ENCODE measurements around the gene VAV2.

DNA sequence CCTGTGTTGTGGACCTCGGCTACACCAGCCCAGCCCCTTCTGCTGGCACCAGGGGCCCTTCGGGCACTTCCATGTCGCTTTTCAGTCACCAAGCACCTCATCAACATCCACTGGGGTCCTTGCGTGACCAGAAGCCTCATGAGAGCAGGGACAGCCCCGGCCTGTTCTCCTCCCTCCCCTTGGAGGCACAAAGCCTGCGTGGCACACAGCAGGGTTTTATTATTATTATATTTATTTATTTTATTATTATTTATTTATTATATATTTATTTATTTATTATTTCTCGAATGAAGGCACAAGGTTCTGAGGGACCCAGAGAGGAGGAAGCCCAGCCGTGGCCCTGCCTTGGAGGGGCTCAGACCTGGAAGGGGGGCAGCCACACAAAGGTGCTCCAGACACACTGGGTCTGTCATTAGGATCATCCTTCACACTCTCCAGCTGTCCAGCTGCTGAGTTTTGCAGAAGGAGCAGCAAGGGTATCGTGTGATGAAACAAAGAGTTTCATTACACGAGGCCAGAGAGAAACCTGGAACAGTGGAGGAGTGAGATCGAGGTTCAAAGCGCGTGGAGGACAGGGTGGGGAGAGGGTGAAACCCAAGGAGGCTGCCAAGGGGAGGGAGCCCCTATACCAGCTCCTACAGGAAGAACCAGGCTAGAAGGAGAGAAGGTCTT is 5.2 kb downstream of the VAV2 start:
- TF ChIP-seq, protein P1, sequence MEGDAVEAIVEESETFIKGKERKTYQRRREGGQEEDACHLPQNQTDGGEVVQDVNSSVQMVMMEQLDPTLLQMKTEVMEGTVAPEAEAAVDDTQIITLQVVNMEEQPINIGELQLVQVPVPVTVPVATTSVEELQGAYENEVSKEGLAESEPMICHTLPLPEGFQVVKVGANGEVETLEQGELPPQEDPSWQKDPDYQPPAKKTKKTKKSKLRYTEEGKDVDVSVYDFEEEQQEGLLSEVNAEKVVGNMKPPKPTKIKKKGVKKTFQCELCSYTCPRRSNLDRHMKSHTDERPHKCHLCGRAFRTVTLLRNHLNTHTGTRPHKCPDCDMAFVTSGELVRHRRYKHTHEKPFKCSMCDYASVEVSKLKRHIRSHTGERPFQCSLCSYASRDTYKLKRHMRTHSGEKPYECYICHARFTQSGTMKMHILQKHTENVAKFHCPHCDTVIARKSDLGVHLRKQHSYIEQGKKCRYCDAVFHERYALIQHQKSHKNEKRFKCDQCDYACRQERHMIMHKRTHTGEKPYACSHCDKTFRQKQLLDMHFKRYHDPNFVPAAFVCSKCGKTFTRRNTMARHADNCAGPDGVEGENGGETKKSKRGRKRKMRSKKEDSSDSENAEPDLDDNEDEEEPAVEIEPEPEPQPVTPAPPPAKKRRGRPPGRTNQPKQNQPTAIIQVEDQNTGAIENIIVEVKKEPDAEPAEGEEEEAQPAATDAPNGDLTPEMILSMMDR (IDR thresholded peaks at IDR 0.05) = no peak
- no peak for TF ChIP-seq POLR2A (IDR thresholded peaks at IDR 0.05)
